K562 (cell line): ENCODE data around the gene KCNT1. TPM values are rescaled to one million over a fixed set of nuclear protein-coding genes. Genes with fewer than 3 reads are reported as not detected.
A peak's percentile ranks its signal among the peaks of the same experiment; 100 is the strongest.

Experiments
- ATAC-seq: fragments of 200-7000 bp; cut with Tn5 transposase; 3 replicates; pipeline ENCODE4 v1.9.1; 2020; ENCODE audit warnings: moderate library complexity
- BruUV-seq: library from RNA; stranded (reverse); fragments of 400-500 nt; replicated peaks from 2 replicates; lab custom pipeline; 2021; lab: Mats Ljungman, UMichigan
- CTCF ChIA-PET: fragments of 300-600 bp; formaldehyde crosslinking; extraction: SDS; loops from one replicate; lab custom pipeline; 2021; ENCODE audit warnings: low intra/inter-chr PET ratio; lab: Yijun Ruan, JAX
- POLR2A ChIA-PET: fragments of 300-600, 350-650 bp; sonication (Branson Sonifier 250); formaldehyde crosslinking; extraction: SDS; loops from one replicate; lab custom pipeline; 2021; ENCODE audit warnings: antibody characterized with exemption, inconsistent platforms; lab: Yijun Ruan, JAX
- DNase-seq, 4 experiments: peaks; one replicate each; pipeline versions ENCODE4 v3.0.0 to v3.0.0-alpha.2; 2011 to 2018; ENCODE audit warnings: low spot score in 3 of 4, mixed read lengths in 3 of 4; ENCODE audit errors: extremely low read depth in 1 of 4
- FAIRE-seq: peaks from 2 replicates; lab custom pipeline; 2011; peaks lifted over from hg19 to GRCh38; lab: Jason Lieb, UNC
- H2AFZ ChIP-seq: 2 replicates; pipeline ENCODE4 v1.6.0; 2011; ENCODE audit warnings: low read depth, low read length, control low read depth, inconsistent platforms
- H3K27ac ChIP-seq: fragments of 200-600 bp; 3 replicates; pipeline ENCODE4 v1.8.0; 2011; ENCODE audit warnings: low read depth, mild to moderate bottlenecking, control low read depth, inconsistent platforms, low read length, moderate library complexity, mixed read lengths; ENCODE audit errors: extremely low read depth
- H3K27me3 ChIP-seq, 2 experiments: fragments of 300-600 bp in 1 of 2; 2 replicates in 1 of 2; 3 replicates in 1 of 2; pipeline versions ENCODE4 v1.6.0 to v1.8.0; 2011; ENCODE audit warnings: inconsistent platforms in 2 of 2, low read length in 2 of 2, mild to moderate bottlenecking in 1 of 2, mixed read lengths in 1 of 2, moderate library complexity in 1 of 2; ENCODE audit not compliant: control insufficient read depth in 2 of 2, insufficient read depth in 2 of 2
- H3K36me3 ChIP-seq: fragments of 300-600 bp; 3 replicates; pipeline ENCODE4 v1.8.0; 2011; ENCODE audit warnings: mild to moderate bottlenecking, low read length, inconsistent platforms; ENCODE audit not compliant: control insufficient read depth, insufficient read depth
- H3K4me1 ChIP-seq, 2 experiments: fragments of 200-600 bp in 1 of 2; replicated peaks in 1 of 2; 2 replicates in 1 of 2; 3 replicates in 1 of 2; pipeline versions ENCODE4 v1.5.1 to v1.8.0; 2011; ENCODE audit warnings: inconsistent platforms in 2 of 2, low read length in 2 of 2, mild to moderate bottlenecking in 1 of 2, mixed read lengths in 1 of 2, moderate library complexity in 1 of 2; ENCODE audit not compliant: control insufficient read depth in 2 of 2, insufficient read depth in 2 of 2
- H3K4me2 ChIP-seq: 2 replicates; pipeline ENCODE4 v1.6.1; 2011; ENCODE audit warnings: low read length, control low read depth, inconsistent platforms, mixed read lengths; ENCODE audit not compliant: insufficient read depth
- H3K4me3 ChIP-seq: fragments of 200-600 bp; sonication (generic), shearing (Covaris generic); 2 replicates; pipeline ENCODE4 v1.5.1; 2016; ENCODE audit warnings: control low read depth, inconsistent platforms
- H3K79me2 ChIP-seq: fragments of 200-600 bp; 3 replicates; pipeline ENCODE4 v1.8.0; 2011; ENCODE audit warnings: low read length, inconsistent platforms; ENCODE audit not compliant: control insufficient read depth, insufficient read depth
- H3K9ac ChIP-seq, 2 experiments: 2 replicates each; pipeline versions ENCODE4 v1.6.0 to v1.6.1; 2011; ENCODE audit warnings: low read depth in 2 of 2, low read length in 2 of 2, control low read depth in 1 of 2, inconsistent platforms in 1 of 2, mild to moderate bottlenecking in 1 of 2, mixed read lengths in 1 of 2; ENCODE audit not compliant: insufficient read depth in 1 of 2
- H3K9me1 ChIP-seq: one replicate; pipeline ENCODE4 v1.6.0; 2011; ENCODE audit warnings: inconsistent platforms, mild to moderate bottlenecking, low read length, moderate library complexity; ENCODE audit not compliant: control insufficient read depth, insufficient read depth
- H3K9me3 ChIP-seq: replicated peaks from 2 replicates; pipeline ENCODE4 v1.5.1; 2011; ENCODE audit warnings: low read depth, low read length, inconsistent platforms; ENCODE audit not compliant: control insufficient read depth, insufficient read depth
- H4K20me1 ChIP-seq: replicated peaks from 2 replicates; pipeline ENCODE4 v1.6.1; 2011; ENCODE audit warnings: low read length, inconsistent platforms, mixed read lengths; ENCODE audit not compliant: control insufficient read depth, insufficient read depth
- ZNF639 ChIP-seq, 2 experiments: fragments of 200-800 bp in 1 of 2; sonication (Bioruptor generic) in 1 of 2; sonication (generic) in 1 of 2; formaldehyde crosslinking in 1 of 2; IDR thresholded peaks in 1 of 2; conservative IDR thresholded peaks in 1 of 2; 2 replicates each; pipeline versions ENCODE4 v1.5.0 to v1.6.1; 2016 to 2020; ENCODE audit warnings: missing compliant biosample characterization in 1 of 2, missing genetic modification characterization in 1 of 2, missing genetic modification reagents in 1 of 2
- WGBS: fragments of 100-300 bp; shearing (Covaris generic); methylation state at CpG from one replicate; pipeline ENCODE4 v1.1.6; 2016; ENCODE audit warnings: low coverage, mixed read lengths; ENCODE audit not compliant: insufficient coverage; ENCODE audit errors: missing lambda C conversion rate; 5-methylcytosine and 5-hydroxymethylcytosine counted together
- in situ Hi-C: fragments of 300-500 bp; cut with MboI; formaldehyde crosslinking; loops from 4 replicates; pipeline ENCODE4 v1.15.0; 2018; ENCODE audit warnings: inconsistent platforms, mixed read lengths
- intact Hi-C: fragments of 100-400 bp; cut with micrococcal nuclease; formaldehyde crosslinking; loops from 2 replicates; pipeline ENCODE4 v1.14.2; 2022
- polyA plus RNA-seq, 8 experiments: library from polyadenylated mRNA; depleted of rRNA in 4 of 8; stranded (reverse) in 5 of 8; unstranded in 3 of 8; fragments of >200 nt; fragmentation: Nextera tagmentation in 2 of 8; fragmentation: Illumina TruSeq in 1 of 8; extraction: Ambion mirVana in 2 of 8; extraction: Trizol in 1 of 8; gene quantifications; 2 replicates each; pipeline versions ENCODE4 v1.2.1 to v1.2.3, GENCODE V29; 2011 to 2014; ENCODE audit warnings: inconsistent platforms in 1 of 8, missing spikeins in 1 of 8
- total RNA-seq, 7 experiments: library from RNA; depleted of rRNA in 6 of 7; stranded (reverse); fragments of >200 nt in 6 of 7; fragmentation: Illumina TruSeq in 2 of 7; extraction: Trizol in 2 of 7; gene quantifications; 2 replicates each; pipeline versions ENCODE4 v1.2.1 to v1.2.3, GENCODE V29; 2011 to 2021; ENCODE audit warnings: low replicate concordance in 1 of 7
- TF ChIP-seq, protein P1 (sequence below), 2 experiments: IDR thresholded peaks; 2 replicates each; pipeline ENCODE4 v1.6.1; 2012; ENCODE audit warnings: improper control_type of control experiment in 2 of 2, low read depth in 2 of 2, low read length in 2 of 2, borderline replicate concordance in 1 of 2

KCNT1 gene
- total and polyA plus RNA-seq, 9 of the 15 experiments (the other 6 are each of a cell fraction or from before 2014, with no cell fraction given), result 0.05 TPM; not detected in 8

GRCh38 chr9:135745686-135746324 lies 43.8 kb downstream of the KCNT1 start:
- no peaks in the 10 kb centered on the region for H3K9me3 ChIP-seq

More at GRCh38 chr9:135745686-135746324, 43.8 kb downstream of the KCNT1 start:
- BruUV-seq, result no TSS peak
- Histone ChIP-seq H2AFZ (no peak overlapping the region), H3K4me2 (no peak overlapping the region), H3K79me2 (no peaks in the 10 kb centered on the region), H3K9ac (no peak overlapping the region), H3K4me3 (no peak overlapping the region), H4K20me1 (no peaks in the 10 kb centered on the region; the same call in 1 of the 2 replicates), H3K9me1 (no peaks in the 10 kb centered on the region), H3K36me3 (no peaks in the 10 kb centered on the region), H3K4me1 (peaks cover 0 to 44% of the 10 kb centered on the region in 2 experiments; a peak in 1 of 5 replicates), H3K27ac (no peak overlapping the region), H3K27me3 (peaks cover 19 to 82% of the 10 kb centered on the region in 2 experiments; a peak in 3 of 5 replicates)
- in situ Hi-C loops, result no loop called here
- CTCF ChIA-PET, result no interaction called here
- FAIRE-seq (no peak), DNase-seq (no peak), ATAC-seq (no peak)
- intact Hi-C loops, result no loop called here
- TF ChIP-seq, protein P1, sequence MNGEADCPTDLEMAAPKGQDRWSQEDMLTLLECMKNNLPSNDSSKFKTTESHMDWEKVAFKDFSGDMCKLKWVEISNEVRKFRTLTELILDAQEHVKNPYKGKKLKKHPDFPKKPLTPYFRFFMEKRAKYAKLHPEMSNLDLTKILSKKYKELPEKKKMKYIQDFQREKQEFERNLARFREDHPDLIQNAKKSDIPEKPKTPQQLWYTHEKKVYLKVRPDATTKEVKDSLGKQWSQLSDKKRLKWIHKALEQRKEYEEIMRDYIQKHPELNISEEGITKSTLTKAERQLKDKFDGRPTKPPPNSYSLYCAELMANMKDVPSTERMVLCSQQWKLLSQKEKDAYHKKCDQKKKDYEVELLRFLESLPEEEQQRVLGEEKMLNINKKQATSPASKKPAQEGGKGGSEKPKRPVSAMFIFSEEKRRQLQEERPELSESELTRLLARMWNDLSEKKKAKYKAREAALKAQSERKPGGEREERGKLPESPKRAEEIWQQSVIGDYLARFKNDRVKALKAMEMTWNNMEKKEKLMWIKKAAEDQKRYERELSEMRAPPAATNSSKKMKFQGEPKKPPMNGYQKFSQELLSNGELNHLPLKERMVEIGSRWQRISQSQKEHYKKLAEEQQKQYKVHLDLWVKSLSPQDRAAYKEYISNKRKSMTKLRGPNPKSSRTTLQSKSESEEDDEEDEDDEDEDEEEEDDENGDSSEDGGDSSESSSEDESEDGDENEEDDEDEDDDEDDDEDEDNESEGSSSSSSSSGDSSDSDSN (IDR thresholded peaks at IDR 0.05; ENCODE audit: borderline replicate concordance in 1 of 2, low read depth in 2 of 2, low read length in 2 of 2), result peak in 1 of 2 experiments; percentile 57; a peak in 1 of 4 replicates
- TF ChIP-seq ZNF639 (CRISPR knock-in tag; conservative IDR thresholded peaks at IDR 0.05 in 1 of 2, IDR thresholded peaks at IDR 0.05 in 1 of 2), result no peak
- WGBS, result 2% methylated on average over 21 of the region's 24 CpGs
- POLR2A ChIA-PET, result interaction anchor here (1.2 kb wide), 1 partner anchor 24 kb away, joined by 4 read pairs; no protein-coding TSS in a partner anchor
